K562 (cell line): Measurements from ENCODE around the gene EZH1. TPM values are rescaled to one million over a fixed set of nuclear protein-coding genes. Genes with fewer than 3 reads are reported as not detected.

Experiments
- ATAC-seq: fragments of 200-7000 bp; cut with Tn5 transposase; 3 replicates; pipeline ENCODE4 v1.9.1; 2020; ENCODE audit warnings: moderate library complexity
- BruUV-seq: library from RNA; stranded (reverse); fragments of 400-500 nt; replicated peaks from 2 replicates; lab custom pipeline; 2021; lab: Mats Ljungman, UMichigan
- CTCF ChIA-PET: fragments of 300-600 bp; formaldehyde crosslinking; extraction: SDS; loops from one replicate; lab custom pipeline; 2021; ENCODE audit warnings: low intra/inter-chr PET ratio; lab: Yijun Ruan, JAX
- POLR2A ChIA-PET: fragments of 300-600, 350-650 bp; sonication (Branson Sonifier 250); formaldehyde crosslinking; extraction: SDS; loops from one replicate; lab custom pipeline; 2021; ENCODE audit warnings: antibody characterized with exemption, inconsistent platforms; lab: Yijun Ruan, JAX
- DNase-seq, 4 experiments: peaks; one replicate each; pipeline versions ENCODE4 v3.0.0 to v3.0.0-alpha.2; 2011 to 2018; ENCODE audit warnings: low spot score in 3 of 4, mixed read lengths in 3 of 4; ENCODE audit errors: extremely low read depth in 1 of 4
- FAIRE-seq: peaks from 2 replicates; lab custom pipeline; 2011; peaks lifted over from hg19 to GRCh38; lab: Jason Lieb, UNC
- H2AFZ ChIP-seq: 2 replicates; pipeline ENCODE4 v1.6.0; 2011; ENCODE audit warnings: low read depth, low read length, control low read depth, inconsistent platforms
- H3K27ac ChIP-seq: fragments of 200-600 bp; 3 replicates; pipeline ENCODE4 v1.8.0; 2011; ENCODE audit warnings: low read depth, mild to moderate bottlenecking, control low read depth, inconsistent platforms, low read length, moderate library complexity, mixed read lengths; ENCODE audit errors: extremely low read depth
- H3K27me3 ChIP-seq, 2 experiments: fragments of 300-600 bp in 1 of 2; 2 replicates in 1 of 2; 3 replicates in 1 of 2; pipeline versions ENCODE4 v1.6.0 to v1.8.0; 2011; ENCODE audit warnings: inconsistent platforms in 2 of 2, low read length in 2 of 2, mild to moderate bottlenecking in 1 of 2, mixed read lengths in 1 of 2, moderate library complexity in 1 of 2; ENCODE audit not compliant: control insufficient read depth in 2 of 2, insufficient read depth in 2 of 2
- H3K36me3 ChIP-seq: fragments of 300-600 bp; 3 replicates; pipeline ENCODE4 v1.8.0; 2011; ENCODE audit warnings: mild to moderate bottlenecking, low read length, inconsistent platforms; ENCODE audit not compliant: control insufficient read depth, insufficient read depth
- H3K4me1 ChIP-seq, 2 experiments: fragments of 200-600 bp in 1 of 2; replicated peaks in 1 of 2; 2 replicates in 1 of 2; 3 replicates in 1 of 2; pipeline versions ENCODE4 v1.5.1 to v1.8.0; 2011; ENCODE audit warnings: inconsistent platforms in 2 of 2, low read length in 2 of 2, mild to moderate bottlenecking in 1 of 2, mixed read lengths in 1 of 2, moderate library complexity in 1 of 2; ENCODE audit not compliant: control insufficient read depth in 2 of 2, insufficient read depth in 2 of 2
- H3K4me2 ChIP-seq: 2 replicates; pipeline ENCODE4 v1.6.1; 2011; ENCODE audit warnings: low read length, control low read depth, inconsistent platforms, mixed read lengths; ENCODE audit not compliant: insufficient read depth
- H3K4me3 ChIP-seq: fragments of 200-600 bp; sonication (generic), shearing (Covaris generic); 2 replicates; pipeline ENCODE4 v1.5.1; 2016; ENCODE audit warnings: control low read depth, inconsistent platforms
- H3K79me2 ChIP-seq: fragments of 200-600 bp; 3 replicates; pipeline ENCODE4 v1.8.0; 2011; ENCODE audit warnings: low read length, inconsistent platforms; ENCODE audit not compliant: control insufficient read depth, insufficient read depth
- H3K9ac ChIP-seq, 2 experiments: 2 replicates each; pipeline versions ENCODE4 v1.6.0 to v1.6.1; 2011; ENCODE audit warnings: low read depth in 2 of 2, low read length in 2 of 2, control low read depth in 1 of 2, inconsistent platforms in 1 of 2, mild to moderate bottlenecking in 1 of 2, mixed read lengths in 1 of 2; ENCODE audit not compliant: insufficient read depth in 1 of 2
- H3K9me1 ChIP-seq: one replicate; pipeline ENCODE4 v1.6.0; 2011; ENCODE audit warnings: inconsistent platforms, mild to moderate bottlenecking, low read length, moderate library complexity; ENCODE audit not compliant: control insufficient read depth, insufficient read depth
- H3K9me3 ChIP-seq: replicated peaks from 2 replicates; pipeline ENCODE4 v1.5.1; 2011; ENCODE audit warnings: low read depth, low read length, inconsistent platforms; ENCODE audit not compliant: control insufficient read depth, insufficient read depth
- H4K20me1 ChIP-seq: replicated peaks from 2 replicates; pipeline ENCODE4 v1.6.1; 2011; ENCODE audit warnings: low read length, inconsistent platforms, mixed read lengths; ENCODE audit not compliant: control insufficient read depth, insufficient read depth
- ARID1B ChIP-seq: fragments of 450-650 bp; IDR thresholded peaks from 2 replicates; pipeline ENCODE4 v1.6.1; 2016; ENCODE audit warnings: antibody characterized with exemption, mild to moderate bottlenecking, inconsistent platforms
- HNRNPK ChIP-seq: fragments of 200-400 bp; formaldehyde crosslinking; IDR thresholded peaks from one replicate; pipeline ENCODE4 v1.6.1; 2018; ENCODE audit warnings: mild to moderate bottlenecking, low read depth, low read length; ENCODE audit not compliant: poor library complexity, severe bottlenecking
- PTRF ChIP-seq: fragments of 450-650 bp; IDR thresholded peaks from 2 replicates; pipeline ENCODE4 v1.6.1; 2016; ENCODE audit warnings: mild to moderate bottlenecking, missing genetic modification characterization, missing compliant biosample characterization
- SREBF2 ChIP-seq: sonication (generic); formaldehyde crosslinking; IDR thresholded peaks from 2 replicates; pipeline ENCODE4 v1.4.0; 2020; ENCODE audit warnings: mild to moderate bottlenecking, missing genetic modification reagents
- TCFL5 ChIP-seq: fragments of 250-450 bp; sonication (Bioruptor Pico); conservative IDR thresholded peaks from 2 replicates; pipeline ENCODE4 v1.6.1; 2021; ENCODE audit warnings: mild to moderate bottlenecking, moderate library complexity, matching md5 sums
- ZKSCAN1 ChIP-seq: fragments of 150-350 bp; IDR thresholded peaks from 2 replicates; pipeline ENCODE4 v1.6.1; 2016; ENCODE audit warnings: low read depth, low read length
- WGBS: fragments of 100-300 bp; shearing (Covaris generic); methylation state at CpG from one replicate; pipeline ENCODE4 v1.1.6; 2016; ENCODE audit warnings: low coverage, mixed read lengths; ENCODE audit not compliant: insufficient coverage; ENCODE audit errors: missing lambda C conversion rate; 5-methylcytosine and 5-hydroxymethylcytosine counted together
- in situ Hi-C: fragments of 300-500 bp; cut with MboI; formaldehyde crosslinking; loops from 4 replicates; pipeline ENCODE4 v1.15.0; 2018; ENCODE audit warnings: inconsistent platforms, mixed read lengths
- intact Hi-C: fragments of 100-400 bp; cut with micrococcal nuclease; formaldehyde crosslinking; loops from 2 replicates; pipeline ENCODE4 v1.14.2; 2022
- polyA plus RNA-seq, 8 experiments: library from polyadenylated mRNA; depleted of rRNA in 4 of 8; stranded (reverse) in 5 of 8; unstranded in 3 of 8; fragments of >200 nt; fragmentation: Nextera tagmentation in 2 of 8; fragmentation: Illumina TruSeq in 1 of 8; extraction: Ambion mirVana in 2 of 8; extraction: Trizol in 1 of 8; gene quantifications; 2 replicates each; pipeline versions ENCODE4 v1.2.1 to v1.2.3, GENCODE V29; 2011 to 2014; ENCODE audit warnings: inconsistent platforms in 1 of 8, missing spikeins in 1 of 8
- total RNA-seq, 7 experiments: library from RNA; depleted of rRNA in 6 of 7; stranded (reverse); fragments of >200 nt in 6 of 7; fragmentation: Illumina TruSeq in 2 of 7; extraction: Trizol in 2 of 7; gene quantifications; 2 replicates each; pipeline versions ENCODE4 v1.2.1 to v1.2.3, GENCODE V29; 2011 to 2021; ENCODE audit warnings: low replicate concordance in 1 of 7
- TF ChIP-seq, protein P1 (sequence below): fragments of 250-450 bp; sonication (Bioruptor Pico); IDR thresholded peaks from 2 replicates; pipeline ENCODE4 v1.5.0; 2021
- TF ChIP-seq, protein P2 (sequence below): fragments of 450-650 bp; formaldehyde crosslinking; IDR thresholded peaks from 2 replicates; pipeline ENCODE4 v1.4.0; 2022; ENCODE audit warnings: missing genetic modification characterization
- TF ChIP-seq, protein P3 (sequence below), 2 experiments: IDR thresholded peaks; 2 replicates each; pipeline ENCODE4 v1.6.1; 2011; ENCODE audit warnings: borderline replicate concordance in 1 of 2, control low read depth in 1 of 2, low read depth in 1 of 2, low read length in 1 of 2, mild to moderate bottlenecking in 1 of 2, mixed read lengths in 1 of 2, moderate library complexity in 1 of 2; ENCODE audit not compliant: insufficient read depth in 1 of 2, insufficient read length in 1 of 2, poor library complexity in 1 of 2, severe bottlenecking in 1 of 2; ENCODE audit errors: extremely low read depth in 1 of 2

Gene EZH1
- total and polyA plus RNA-seq, 9 of the 15 experiments (the other 6 are each of a cell fraction or from before 2014, with no cell fraction given) = 8.6 to 40.8 (median 22.9) TPM

DNA sequence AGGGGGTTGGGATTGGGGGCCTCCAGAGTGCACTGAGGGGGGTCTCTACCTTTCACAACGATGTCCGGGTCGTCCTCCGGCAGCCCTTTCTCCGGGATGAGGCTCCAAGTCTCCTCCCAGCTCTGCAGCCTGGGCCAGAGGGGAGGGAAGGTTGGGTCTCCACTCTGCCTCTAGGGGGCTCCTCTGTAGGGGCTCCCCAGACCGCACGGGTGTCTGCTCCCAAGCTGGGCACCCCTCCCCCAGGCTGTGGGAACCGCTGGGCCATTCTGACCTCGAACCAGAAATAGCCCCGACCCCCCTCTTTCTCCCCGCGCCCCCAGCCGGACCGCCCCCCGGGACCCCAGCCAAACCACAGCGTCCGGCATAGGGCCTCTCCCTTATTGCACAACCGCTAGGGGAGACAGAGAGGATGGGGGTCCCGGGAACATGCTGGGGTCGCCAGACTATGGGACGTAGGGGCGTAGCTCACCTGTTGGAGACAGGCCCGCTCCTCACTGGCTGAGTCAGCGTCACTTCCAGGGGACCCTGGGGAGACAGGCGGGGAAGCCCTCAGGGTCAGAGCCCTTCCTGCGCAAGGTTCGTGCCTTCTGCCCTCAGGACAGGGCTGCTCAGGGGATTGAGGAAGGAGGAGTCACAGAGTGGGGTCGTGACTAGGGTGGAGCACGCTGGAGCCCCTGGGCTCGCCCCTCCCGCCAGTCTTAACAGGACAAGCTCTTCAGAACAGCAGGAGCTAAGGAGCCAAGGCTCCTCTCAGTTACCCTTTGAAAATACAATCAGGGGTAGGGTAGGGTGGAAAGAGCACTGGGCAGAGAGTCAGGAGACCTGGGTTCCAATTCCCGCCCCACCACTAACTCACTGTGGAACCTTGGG lies 70.7 kb downstream of the EZH1 start (continued):
- TF ChIP-seq, protein P1, sequence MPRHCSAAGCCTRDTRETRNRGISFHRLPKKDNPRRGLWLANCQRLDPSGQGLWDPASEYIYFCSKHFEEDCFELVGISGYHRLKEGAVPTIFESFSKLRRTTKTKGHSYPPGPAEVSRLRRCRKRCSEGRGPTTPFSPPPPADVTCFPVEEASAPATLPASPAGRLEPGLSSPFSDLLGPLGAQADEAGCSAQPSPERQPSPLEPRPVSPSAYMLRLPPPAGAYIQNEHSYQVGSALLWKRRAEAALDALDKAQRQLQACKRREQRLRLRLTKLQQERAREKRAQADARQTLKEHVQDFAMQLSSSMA (CRISPR knock-in tag) = no peak
- TF ChIP-seq HNRNPK (no peak), ARID1B (0 out of 2 replicates have a peak, but pooled peaks have one; percentile 18), SREBF2 (no peak), ZKSCAN1 (0 out of 2 replicates have a peak, but pooled peaks have one; percentile 15), PTRF (tag) (no peak)

DNA sequence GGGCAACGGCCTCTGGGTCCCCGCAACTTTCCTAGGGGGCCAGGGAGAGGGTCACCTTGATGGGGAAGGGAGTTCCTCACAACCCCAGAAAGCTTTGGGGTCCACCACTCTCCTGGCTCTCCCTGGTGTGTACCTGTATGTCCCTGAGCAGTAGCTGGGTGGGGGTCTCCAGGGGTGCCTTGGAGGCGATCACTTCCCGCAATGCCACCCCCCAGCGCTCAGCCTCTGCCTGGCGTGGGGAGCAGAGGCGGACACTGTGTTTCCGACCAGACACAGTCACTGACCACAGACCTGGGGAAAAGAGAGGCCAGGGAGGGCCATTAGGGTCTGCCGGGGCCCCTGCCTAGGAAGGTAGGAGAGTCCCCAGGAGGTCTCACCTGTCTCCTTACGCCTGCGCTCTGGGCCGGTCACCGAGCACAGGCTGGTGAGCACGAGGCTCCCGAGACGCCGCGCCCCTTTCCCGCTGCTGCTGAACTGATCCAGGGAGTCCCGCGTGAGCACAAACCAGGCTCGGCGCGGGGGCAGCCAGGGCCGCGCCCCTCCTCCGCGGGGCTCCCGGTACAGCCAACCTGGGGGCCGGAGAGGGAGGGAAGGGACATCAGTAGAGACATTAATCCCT lies 71.5 kb downstream of the EZH1 start:
- POLR2A ChIA-PET = interaction anchor here (0.6 kb wide), 2 partner anchors 9 to 136 kb away, joined by 3 to 4 read pairs; no protein-coding TSS in a partner anchor
- BruUV-seq = no TSS peak
- 87% methylated on average over 21 of the region's 30 CpGs for WGBS
- H3K27ac ChIP-seq = no peak overlapping the region
- DNase-seq (peak in 2 of 4 experiments; percentile 51 to 62), FAIRE-seq (no peak), ATAC-seq (no peak)
- no peak overlapping the region for H3K4me2 ChIP-seq
- H3K9ac ChIP-seq = peak overlapping the region in 1 of 2 experiments; percentile 15; a peak in 1 of 4 replicates
- H3K36me3 ChIP-seq = peaks cover 52% of the 10 kb centered on the region; the same call in 2 of the 3 replicates
- TF ChIP-seq, protein P2, sequence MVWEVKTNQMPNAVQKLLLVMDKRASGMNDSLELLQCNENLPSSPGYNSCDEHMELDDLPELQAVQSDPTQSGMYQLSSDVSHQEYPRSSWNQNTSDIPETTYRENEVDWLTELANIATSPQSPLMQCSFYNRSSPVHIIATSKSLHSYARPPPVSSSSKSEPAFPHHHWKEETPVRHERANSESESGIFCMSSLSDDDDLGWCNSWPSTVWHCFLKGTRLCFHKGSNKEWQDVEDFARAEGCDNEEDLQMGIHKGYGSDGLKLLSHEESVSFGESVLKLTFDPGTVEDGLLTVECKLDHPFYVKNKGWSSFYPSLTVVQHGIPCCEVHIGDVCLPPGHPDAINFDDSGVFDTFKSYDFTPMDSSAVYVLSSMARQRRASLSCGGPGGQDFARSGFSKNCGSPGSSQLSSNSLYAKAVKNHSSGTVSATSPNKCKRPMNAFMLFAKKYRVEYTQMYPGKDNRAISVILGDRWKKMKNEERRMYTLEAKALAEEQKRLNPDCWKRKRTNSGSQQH (CRISPR knock-in tag) = no peak
- TF ChIP-seq TCFL5 (CRISPR knock-in tag) = no peak
- TF ChIP-seq, protein P3, sequence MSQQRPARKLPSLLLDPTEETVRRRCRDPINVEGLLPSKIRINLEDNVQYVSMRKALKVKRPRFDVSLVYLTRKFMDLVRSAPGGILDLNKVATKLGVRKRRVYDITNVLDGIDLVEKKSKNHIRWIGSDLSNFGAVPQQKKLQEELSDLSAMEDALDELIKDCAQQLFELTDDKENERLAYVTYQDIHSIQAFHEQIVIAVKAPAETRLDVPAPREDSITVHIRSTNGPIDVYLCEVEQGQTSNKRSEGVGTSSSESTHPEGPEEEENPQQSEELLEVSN (IDR thresholded peaks at IDR 0.05; ENCODE audit: borderline replicate concordance in 1 of 2, extremely low read depth in 1 of 2, insufficient read depth in 1 of 2, insufficient read length in 1 of 2, low read depth in 1 of 2, low read length in 1 of 2, poor library complexity in 1 of 2, severe bottlenecking in 1 of 2) = peak in 1 of 2 experiments; percentile 47
- H2AFZ ChIP-seq = no peak overlapping the region
- H3K4me3 ChIP-seq = no peak overlapping the region
- no peaks in the 10 kb centered on the region for H3K27me3 ChIP-seq
- no peaks in the 10 kb centered on the region for H3K9me3 ChIP-seq
- H3K9me1 ChIP-seq = no peaks in the 10 kb centered on the region
- peaks cover 5% of the 10 kb centered on the region for H4K20me1 ChIP-seq
- peaks cover 31% of the 10 kb centered on the region for H3K79me2 ChIP-seq
- in situ Hi-C loops = no loop called here
- intact Hi-C loops = no loop called here
- peaks cover 20 to 68% of the 10 kb centered on the region in 2 experiments for H3K4me1 ChIP-seq
- CTCF ChIA-PET = no interaction called here
